Neural progenitor cell (in vitro differentiated cells): ENCODE measurements around the gene ATP2A3. TPM values are rescaled to one million over a fixed set of nuclear protein-coding genes. Genes with fewer than 3 reads are reported as not detected.
A peak's percentile ranks its signal among the peaks of the same experiment; 100 is the strongest.

Experiments used
- DNase-seq: peaks from one replicate; pipeline ENCODE4 v3.0.0-alpha.2; 2016; ENCODE audit warnings: low spot score
- H2AFZ ChIP-seq: fragments of 200-600 bp; sonication (generic); replicated peaks from 2 replicates; pipeline ENCODE4 v1.6.1; 2016; ENCODE audit warnings: antibody characterized with exemption
- H3F3A ChIP-seq: fragments of 200-600 bp; sonication (generic); 2 replicates; pipeline ENCODE4 v1.6.1; 2016; ENCODE audit warnings: antibody characterized with exemption, low read depth
- H3K27ac ChIP-seq: fragments of 200-600 bp; sonication (generic); 2 replicates; pipeline ENCODE4 v1.5.1; 2016; ENCODE audit warnings: mild to moderate bottlenecking
- H3K27me3 ChIP-seq: fragments of 200-600 bp; sonication (generic); 2 replicates; pipeline ENCODE4 v1.6.1; 2016; ENCODE audit warnings: mild to moderate bottlenecking, moderate library complexity
- H3K36me3 ChIP-seq: fragments of 200-600 bp; sonication (generic); 2 replicates; pipeline ENCODE4 v1.5.1; 2016
- H3K4me1 ChIP-seq: fragments of 200-600 bp; sonication (generic); 2 replicates; pipeline ENCODE4 v1.6.1; 2016; ENCODE audit warnings: mixed run types
- H3K4me2 ChIP-seq: fragments of 200-600 bp; sonication (generic); 2 replicates; pipeline ENCODE4 v1.6.1; 2016
- H3K4me3 ChIP-seq: fragments of 200-600 bp; sonication (generic); 2 replicates; pipeline ENCODE4 v1.5.1; 2016
- H3K79me2 ChIP-seq: fragments of 200-600 bp; sonication (generic); 2 replicates; pipeline ENCODE4 v1.6.1; 2016; ENCODE audit warnings: low read depth
- H3K9ac ChIP-seq: fragments of 200-600 bp; sonication (generic); 2 replicates; pipeline ENCODE4 v1.6.1; 2016
- H3K9me3 ChIP-seq: fragments of 200-600 bp; sonication (generic); 2 replicates; pipeline ENCODE4 v1.5.1; 2016; ENCODE audit warnings: low read depth
- H4K20me1 ChIP-seq: fragments of 200-600 bp; sonication (generic); 2 replicates; pipeline ENCODE4 v1.6.1; 2016; ENCODE audit warnings: low read depth
- H3K27ac Mint-ChIP-seq: 3 replicates; pipeline ENCODE4 v1.8.0; 2021; ENCODE audit warnings: mixed read lengths
- H3K27me3 Mint-ChIP-seq: 2 replicates; pipeline ENCODE4 v1.8.0; 2022; ENCODE audit warnings: low read depth, mild to moderate bottlenecking, inconsistent platforms, moderate library complexity, mixed read lengths; ENCODE audit not compliant: insufficient read depth
- H3K36me3 Mint-ChIP-seq: 3 replicates; pipeline ENCODE4 v1.8.0; 2021; ENCODE audit warnings: mixed read lengths
- H3K4me1 Mint-ChIP-seq: 3 replicates; pipeline ENCODE4 v1.8.0; 2021; ENCODE audit warnings: mixed read lengths
- H3K4me3 Mint-ChIP-seq: 3 replicates; pipeline ENCODE4 v1.8.0; 2021; ENCODE audit warnings: mild to moderate bottlenecking, moderate library complexity, mixed read lengths
- H3K9me3 Mint-ChIP-seq: 3 replicates; pipeline ENCODE4 v1.8.0; 2020; ENCODE audit warnings: mixed read lengths
- EZH2 ChIP-seq: fragments of 200-600 bp; sonication (generic); IDR thresholded peaks from 2 replicates; pipeline ENCODE4 v1.6.1; 2017; ENCODE audit warnings: antibody characterized with exemption, mild to moderate bottlenecking, moderate library complexity
- EZH2phosphoT487 ChIP-seq: fragments of 200-600 bp; sonication (generic); IDR thresholded peaks from 2 replicates; pipeline ENCODE4 v1.6.1; 2017; ENCODE audit warnings: antibody characterized with exemption
- total RNA-seq: library from RNA; depleted of rRNA; stranded (reverse); fragments of >200 nt; gene quantifications from 2 replicates; pipeline ENCODE4 v1.2.3, GENCODE V29; 2015; ENCODE audit warnings: low replicate concordance
- TF ChIP-seq, protein P1 (sequence below): fragments of 200-600 bp; sonication (generic); IDR thresholded peaks from 2 replicates; pipeline ENCODE4 v1.5.1; 2017; ENCODE audit warnings: antibody characterized with exemption, mild to moderate bottlenecking

ATP2A3 gene
- total RNA-seq, 1 donor from 2014 or later, result 0.65 TPM

- no peak overlapping the region for H3K9ac ChIP-seq
- Mint-ChIP-seq H3K36me3 (no peaks in the 10 kb centered on the region), H3K27me3 (peaks cover 6% of the 10 kb centered on the region), H3K4me3 (peak overlapping the region; percentile 64), H3K4me1 (peaks cover 13% of the 10 kb centered on the region), H3K9me3 (no peaks in the 10 kb centered on the region), H3K27ac (no peak overlapping the region)
- no peaks in the 10 kb centered on the region for H3K27me3 ChIP-seq
- H3K36me3 ChIP-seq, result no peaks in the 10 kb centered on the region
- H2AFZ ChIP-seq, result no peak overlapping the region
- no peaks in the 10 kb centered on the region for H3K9me3 ChIP-seq
- H4K20me1 ChIP-seq, result no peaks in the 10 kb centered on the region
- H3K79me2 ChIP-seq, result no peaks in the 10 kb centered on the region
- no peak overlapping the region for H3K4me3 ChIP-seq
- no peaks in the 10 kb centered on the region for H3F3A ChIP-seq
- H3K27ac ChIP-seq, result no peak overlapping the region
- H3K4me2 ChIP-seq, result no peak overlapping the region
- peaks cover 6% of the 10 kb centered on the region for H3K4me1 ChIP-seq
- no peak for DNase-seq
- TF ChIP-seq EZH2 (no peak), EZH2phosphoT487 (no peak)
- TF ChIP-seq, protein P1, sequence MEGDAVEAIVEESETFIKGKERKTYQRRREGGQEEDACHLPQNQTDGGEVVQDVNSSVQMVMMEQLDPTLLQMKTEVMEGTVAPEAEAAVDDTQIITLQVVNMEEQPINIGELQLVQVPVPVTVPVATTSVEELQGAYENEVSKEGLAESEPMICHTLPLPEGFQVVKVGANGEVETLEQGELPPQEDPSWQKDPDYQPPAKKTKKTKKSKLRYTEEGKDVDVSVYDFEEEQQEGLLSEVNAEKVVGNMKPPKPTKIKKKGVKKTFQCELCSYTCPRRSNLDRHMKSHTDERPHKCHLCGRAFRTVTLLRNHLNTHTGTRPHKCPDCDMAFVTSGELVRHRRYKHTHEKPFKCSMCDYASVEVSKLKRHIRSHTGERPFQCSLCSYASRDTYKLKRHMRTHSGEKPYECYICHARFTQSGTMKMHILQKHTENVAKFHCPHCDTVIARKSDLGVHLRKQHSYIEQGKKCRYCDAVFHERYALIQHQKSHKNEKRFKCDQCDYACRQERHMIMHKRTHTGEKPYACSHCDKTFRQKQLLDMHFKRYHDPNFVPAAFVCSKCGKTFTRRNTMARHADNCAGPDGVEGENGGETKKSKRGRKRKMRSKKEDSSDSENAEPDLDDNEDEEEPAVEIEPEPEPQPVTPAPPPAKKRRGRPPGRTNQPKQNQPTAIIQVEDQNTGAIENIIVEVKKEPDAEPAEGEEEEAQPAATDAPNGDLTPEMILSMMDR, result no peak
Measured at GRCh38 chr17:3952186-3952585, 12.1 kb downstream of the ATP2A3 start.

DNA sequence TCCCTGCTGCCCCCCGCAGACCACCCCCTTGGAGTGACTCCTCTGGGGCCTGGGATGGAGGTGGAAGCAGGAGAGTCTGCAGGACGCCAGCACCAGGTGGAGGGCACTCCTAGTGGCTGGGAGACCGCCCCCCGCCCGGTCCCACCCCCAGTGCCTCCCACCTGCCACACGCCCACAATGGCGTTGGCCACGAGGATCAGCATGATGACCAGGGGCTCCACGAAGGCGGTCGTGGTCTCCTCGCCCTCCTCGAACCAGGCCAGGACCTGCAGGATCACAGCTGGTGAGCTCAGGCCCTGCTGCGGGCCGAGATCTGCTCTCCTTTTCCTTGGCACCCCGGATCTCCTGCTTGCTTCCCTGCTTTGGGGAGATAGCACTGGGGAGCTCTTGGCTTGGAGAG, 12.8 kb downstream of the ATP2A3 start:
- no peak overlapping the region for H3K27ac Mint-ChIP-seq
- Histone ChIP-seq H2AFZ (no peak overlapping the region), H4K20me1 (no peaks in the 10 kb centered on the region), H3K36me3 (no peaks in the 10 kb centered on the region), H3K27ac (no peak overlapping the region), H3K4me2 (no peak overlapping the region), H3K27me3 (no peaks in the 10 kb centered on the region), H3K79me2 (no peaks in the 10 kb centered on the region), H3K4me1 (peaks cover 4% of the 10 kb centered on the region), H3K9me3 (no peaks in the 10 kb centered on the region), H3K9ac (no peak overlapping the region), H3F3A (no peaks in the 10 kb centered on the region), H3K4me3 (no peak overlapping the region)
- no peaks in the 10 kb centered on the region for H3K36me3 Mint-ChIP-seq
- TF ChIP-seq EZH2 (no peak), EZH2phosphoT487 (no peak)
- H3K27me3 Mint-ChIP-seq, result peaks cover 2% of the 10 kb centered on the region
- peaks cover 6% of the 10 kb centered on the region for H3K4me1 Mint-ChIP-seq
- no peak overlapping the region for H3K4me3 Mint-ChIP-seq
- no peak for DNase-seq
- no peaks in the 10 kb centered on the region for H3K9me3 Mint-ChIP-seq

GRCh38 chr17:3951003-3951402, 13.2 kb downstream of the ATP2A3 start:
- H3K27me3 Mint-ChIP-seq, result peaks cover 2% of the 10 kb centered on the region
- no peak overlapping the region for H3K9ac ChIP-seq
- no peaks in the 10 kb centered on the region for H3K36me3 ChIP-seq
- no peaks in the 10 kb centered on the region for H3F3A ChIP-seq
- no peak overlapping the region for H3K4me3 Mint-ChIP-seq
- peaks cover 1% of the 10 kb centered on the region for H3K4me1 Mint-ChIP-seq
- H3K4me2 ChIP-seq, result no peak overlapping the region
- no peaks in the 10 kb centered on the region for H4K20me1 ChIP-seq
- no peaks in the 10 kb centered on the region for H3K79me2 ChIP-seq
- no peaks in the 10 kb centered on the region for H3K36me3 Mint-ChIP-seq
- H3K27me3 ChIP-seq, result no peaks in the 10 kb centered on the region
- H3K9me3 ChIP-seq, result no peaks in the 10 kb centered on the region
- TF ChIP-seq, protein P1, result no peak
- TF ChIP-seq EZH2phosphoT487 (no peak), EZH2 (no peak)
- no peak overlapping the region for H3K27ac ChIP-seq
- no peak overlapping the region for H3K27ac Mint-ChIP-seq
- peaks cover 4% of the 10 kb centered on the region for H3K4me1 ChIP-seq
- no peak overlapping the region for H2AFZ ChIP-seq
- no peak overlapping the region for H3K4me3 ChIP-seq
- no peaks in the 10 kb centered on the region for H3K9me3 Mint-ChIP-seq
- DNase-seq, result no peak

GRCh38 chr17:3950584-3950983, 13.7 kb downstream of the ATP2A3 start:
- no peak overlapping the region for H3K9ac ChIP-seq

More at GRCh38 chr17:3950584-3950983, 13.7 kb downstream of the ATP2A3 start:
- Histone ChIP-seq H3K9me3 (no peaks in the 10 kb centered on the region), H3K79me2 (no peaks in the 10 kb centered on the region), H3K4me1 (peaks cover 4% of the 10 kb centered on the region), H2AFZ (no peak overlapping the region), H3K36me3 (no peaks in the 10 kb centered on the region), H3K27ac (no peak overlapping the region), H3K4me3 (no peak overlapping the region), H4K20me1 (no peaks in the 10 kb centered on the region), H3K4me2 (no peak overlapping the region), H3K27me3 (no peaks in the 10 kb centered on the region), H3F3A (peaks cover 2% of the 10 kb centered on the region)
- H3K4me3 Mint-ChIP-seq, result no peak overlapping the region
- peaks cover 2% of the 10 kb centered on the region for H3K27me3 Mint-ChIP-seq
- no peaks in the 10 kb centered on the region for H3K9me3 Mint-ChIP-seq
- H3K4me1 Mint-ChIP-seq, result no peaks in the 10 kb centered on the region
- DNase-seq, result no peak
- H3K27ac Mint-ChIP-seq, result no peak overlapping the region
- no peaks in the 10 kb centered on the region for H3K36me3 Mint-ChIP-seq
- TF ChIP-seq EZH2, result no peak
- TF ChIP-seq, protein P1, result no peak
- no peak for TF ChIP-seq EZH2phosphoT487
